NCI-H526 (cell line): ENCODE measurements around the gene ANKRD6.

ENCODE experiments used
- DNase-seq, 2 experiments: peaks; one replicate each; lab custom pipeline; 2025; lab: John Stamatoyannopoulos, UW

ANKRD6 gene

DNA sequence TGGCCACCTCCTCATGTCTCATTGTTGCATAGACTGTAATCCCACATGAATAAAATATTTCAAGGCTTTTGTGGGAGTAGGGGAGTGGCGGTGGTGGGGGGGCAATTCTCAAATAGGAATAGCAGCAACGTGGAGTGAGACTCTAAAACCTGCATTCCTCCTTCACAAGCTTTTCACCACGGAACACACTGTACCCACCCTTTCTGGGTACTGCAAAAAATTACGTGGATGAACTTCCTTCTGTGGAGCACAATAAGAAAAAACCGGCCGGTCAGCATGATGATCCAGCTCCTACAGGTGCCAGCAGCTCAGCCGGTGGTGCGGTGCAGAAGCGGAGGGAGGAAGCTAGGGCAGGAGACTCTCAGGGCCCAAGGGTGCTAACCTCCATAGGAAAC lies 19.9 kb upstream of the ANKRD6 start:
- peak in 1 of 2 experiments; percentile 56 for DNase-seq

- no peak for DNase-seq
These were observed 18.7 kb upstream of the ANKRD6 start for GRCh38 chr6:89414215-89414614.

DNA sequence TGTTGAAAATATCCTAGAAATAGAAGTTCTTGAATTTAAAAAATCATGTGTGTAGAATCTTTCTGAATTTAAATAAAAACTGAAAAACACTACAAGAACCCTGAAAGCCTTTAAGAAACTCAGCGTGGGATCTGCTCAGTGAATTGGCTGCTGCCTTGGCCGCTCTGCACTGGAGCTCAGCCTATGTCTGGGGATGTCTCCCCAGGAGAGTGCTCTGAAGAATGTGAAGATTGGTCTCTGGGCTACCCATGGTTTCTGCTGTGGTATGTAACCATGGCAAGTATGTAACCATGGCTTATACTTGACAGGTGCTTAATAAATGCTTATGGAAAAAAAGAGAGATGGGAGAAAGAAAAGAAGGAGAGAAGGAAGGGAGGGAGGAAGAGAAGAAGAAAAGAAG lies 17.8 kb upstream of the ANKRD6 start:
- DNase-seq: no peak

GRCh38 chr6:89416796-89417195 lies 16.2 kb upstream of the ANKRD6 start:
- DNase-seq: no peak

- no peak for DNase-seq
These were observed 2.6 kb upstream of the ANKRD6 start for GRCh38 chr6:89430201-89430962.

DNA sequence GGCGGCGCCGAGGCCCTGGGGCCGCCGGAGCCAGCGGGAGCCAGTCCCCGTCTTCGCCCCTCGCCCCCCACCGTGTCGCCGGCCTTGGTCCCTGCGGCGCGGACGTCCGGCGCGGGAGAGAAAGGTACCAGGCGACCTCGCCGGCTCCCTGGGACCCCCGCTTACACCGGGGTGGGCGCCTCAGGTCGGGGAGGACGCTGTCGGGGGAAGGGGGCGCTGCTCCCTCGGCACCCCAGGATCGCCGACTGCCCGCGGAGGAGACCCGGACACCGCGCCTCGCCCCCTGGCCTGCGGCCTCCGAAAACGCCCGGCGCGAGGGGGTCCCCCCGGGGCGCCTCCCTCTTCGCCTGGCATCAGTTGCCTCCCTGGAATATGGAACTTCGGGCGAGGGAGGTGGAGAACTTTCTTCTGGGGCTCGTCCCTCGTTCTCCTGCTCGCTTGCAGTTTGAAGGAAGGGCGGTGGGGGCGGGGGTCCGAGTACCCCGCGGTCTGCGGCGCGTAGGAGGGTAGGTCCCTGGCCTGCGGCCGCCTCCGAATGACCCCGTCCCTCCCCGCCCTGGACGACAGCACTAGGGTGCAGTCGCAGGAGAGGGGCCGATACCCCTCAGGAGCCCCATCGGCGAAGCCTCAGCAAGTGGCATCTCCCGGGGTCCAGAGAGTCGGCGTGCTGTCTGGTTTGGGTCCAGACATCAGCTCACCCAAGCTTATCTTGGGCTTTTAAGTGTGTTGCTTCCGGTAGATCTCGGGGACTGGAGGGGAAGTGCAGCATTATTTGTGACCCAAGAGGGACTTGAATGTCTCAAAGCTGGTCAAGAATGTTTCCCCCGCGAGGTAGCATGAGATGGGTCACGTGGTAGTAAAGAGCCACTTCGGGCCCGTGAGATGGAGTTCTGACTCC lies 549 bp downstream of the ANKRD6 start:
- peak in 1 of 2 experiments; percentile 48 for DNase-seq

DNA sequence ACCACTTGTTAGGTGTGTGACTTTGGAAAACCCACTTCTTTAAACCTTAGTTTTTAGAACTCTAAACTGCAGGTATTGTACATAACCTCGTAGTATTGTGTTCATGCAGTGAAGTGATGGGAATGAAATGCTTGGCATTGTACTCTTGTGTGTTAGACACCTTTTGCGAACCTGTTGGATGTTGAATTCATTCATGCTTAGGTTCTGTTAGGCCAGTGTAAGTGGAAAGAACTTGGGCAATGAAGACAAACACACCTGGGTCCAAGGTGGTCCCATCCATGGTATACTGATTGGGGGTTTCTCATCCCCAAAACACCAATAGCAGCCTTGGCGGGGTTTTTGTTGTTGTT lies 1.2 kb downstream of the ANKRD6 start:
- DNase-seq: no peak

DNA sequence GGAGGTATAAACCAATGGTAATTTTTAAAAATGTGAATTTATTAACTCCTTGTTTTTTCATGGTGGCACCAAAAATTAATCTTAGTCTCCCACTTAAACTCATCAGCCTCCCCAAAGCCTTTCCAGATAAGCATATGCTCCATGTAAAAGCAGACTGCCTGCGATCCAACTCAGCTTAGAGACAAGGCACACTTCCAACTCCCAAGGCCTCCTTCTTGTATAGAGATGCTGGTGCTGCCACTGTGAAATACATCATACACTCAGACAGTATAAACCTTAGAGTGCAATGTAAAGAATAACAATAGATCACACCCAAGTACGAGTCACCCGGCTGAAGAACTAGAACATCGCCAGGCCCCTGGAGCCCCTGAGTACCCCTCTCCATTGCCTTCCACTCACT lies 2.0 kb downstream of the ANKRD6 start:
- no peak for DNase-seq

- peak in 1 of 2 experiments; percentile 35 for DNase-seq
These were observed 3.3 kb downstream of the ANKRD6 start for GRCh38 chr6:89436226-89436625.

GRCh38 chr6:89438248-89438647 lies 5.3 kb downstream of the ANKRD6 start:
- DNase-seq: no peak

DNA sequence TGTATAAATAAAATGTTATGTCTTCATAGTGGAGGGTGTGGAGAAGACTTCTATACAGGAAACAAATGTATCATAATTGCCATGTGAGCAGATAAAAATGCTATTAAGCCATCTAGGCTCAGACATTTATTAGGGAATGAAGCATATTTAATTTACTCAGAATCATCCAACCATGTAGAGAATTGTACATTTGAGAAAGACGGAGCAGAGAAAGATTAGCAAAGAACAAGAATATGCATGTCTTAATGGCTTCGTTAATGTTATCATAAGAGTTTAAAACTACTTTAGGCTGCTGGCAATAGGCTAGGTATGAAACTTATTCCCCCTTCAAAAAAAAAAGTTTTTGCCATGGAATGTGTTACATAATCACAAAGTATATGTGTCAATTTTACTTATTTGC lies 6.1 kb downstream of the ANKRD6 start:
- no peak for DNase-seq

- no peak for DNase-seq
These were observed 7.2 kb downstream of the ANKRD6 start for GRCh38 chr6:89440200-89440599.

- DNase-seq: no peak
These were observed 10.7 kb downstream of the ANKRD6 start for GRCh38 chr6:89443658-89444057.

DNA sequence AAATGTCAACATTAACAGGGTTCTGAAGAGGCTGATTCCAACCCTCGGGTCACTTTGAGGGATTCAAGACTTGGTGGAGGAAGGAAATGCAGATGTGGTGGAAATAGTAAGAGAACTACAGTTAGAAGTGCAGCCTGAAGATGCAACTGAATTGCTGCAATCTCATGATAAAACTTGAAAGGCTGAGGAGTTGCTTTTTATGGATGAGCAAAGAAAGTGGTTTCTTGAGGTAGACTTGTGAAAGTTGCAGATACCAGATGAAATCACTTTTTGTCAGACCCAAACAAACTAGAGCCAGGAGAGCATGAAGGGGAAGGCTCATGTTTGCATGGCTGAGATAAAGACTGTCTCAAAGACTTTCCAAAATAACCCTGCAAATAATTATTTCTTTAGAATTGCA lies 16.2 kb downstream of the ANKRD6 start:
- DNase-seq: no peak

DNA sequence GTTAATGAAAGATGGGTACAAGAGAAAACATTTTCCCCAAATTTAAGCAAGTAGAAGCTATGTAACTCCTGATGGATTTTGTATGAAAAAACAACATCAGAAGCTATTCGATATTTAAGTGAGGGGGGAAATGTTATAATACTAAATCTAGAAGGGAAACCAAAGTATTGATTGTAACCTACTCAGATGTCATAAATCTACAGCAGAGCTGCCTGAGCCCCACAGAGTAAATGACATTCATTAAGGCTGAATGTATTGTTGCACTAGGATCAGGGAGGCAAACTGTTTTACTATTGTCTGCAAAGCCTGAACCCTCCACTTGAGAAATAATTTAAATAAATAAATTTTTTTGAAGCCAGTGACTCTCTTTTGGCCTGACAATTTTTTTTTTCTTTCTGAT lies 19.3 kb downstream of the ANKRD6 start:
- no peak for DNase-seq

DNA sequence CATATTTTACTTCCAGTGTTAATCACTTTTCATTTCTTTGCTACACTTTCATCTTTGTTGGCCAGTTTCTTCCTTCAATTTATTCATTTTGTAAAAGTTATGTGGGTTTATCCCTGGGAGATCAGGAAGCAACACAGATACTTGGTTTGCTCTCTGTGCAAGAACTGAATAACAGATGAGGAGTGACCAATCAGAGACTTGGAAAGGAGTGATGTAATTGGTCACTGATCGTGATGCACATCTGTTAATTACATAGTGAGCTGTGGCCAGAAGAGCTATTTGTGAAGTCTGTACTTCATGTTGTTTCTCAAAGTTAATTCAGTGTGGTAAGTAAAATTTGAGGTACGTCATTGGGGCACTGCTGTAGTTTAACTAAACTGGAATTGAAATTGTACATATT lies 21.3 kb downstream of the ANKRD6 start:
- DNase-seq: peak in 1 of 2 experiments; percentile 6

- DNase-seq: no peak
These were observed 25.8 kb downstream of the ANKRD6 start for GRCh38 chr6:89458704-89459103.

- DNase-seq: no peak
These were observed 26.5 kb downstream of the ANKRD6 start for GRCh38 chr6:89459501-89459900.

DNA sequence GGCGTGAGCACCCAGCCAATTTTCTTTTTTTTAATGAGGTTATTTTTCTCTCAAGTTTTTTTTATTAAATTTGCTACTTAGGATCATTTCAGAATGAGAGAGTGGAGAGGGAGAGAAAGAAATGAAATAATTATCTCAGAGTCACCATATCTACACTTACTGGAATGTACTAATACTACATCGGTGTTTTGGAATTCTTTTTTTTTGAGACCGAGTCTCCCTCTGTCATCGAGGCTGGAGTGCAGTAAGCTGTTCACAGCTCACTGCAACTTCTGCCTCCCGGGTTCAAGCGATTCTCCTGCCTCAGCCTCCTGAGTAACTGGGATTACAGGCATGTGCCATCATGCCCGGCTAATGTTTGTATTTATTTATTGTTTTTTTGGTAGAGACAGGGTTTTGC lies 27.8 kb downstream of the ANKRD6 start:
- DNase-seq: no peak

GRCh38 chr6:89462503-89462902 lies 29.6 kb downstream of the ANKRD6 start:
- DNase-seq: no peak

GRCh38 chr6:89464295-89464694 lies 31.3 kb downstream of the ANKRD6 start:
- DNase-seq: no peak

DNA sequence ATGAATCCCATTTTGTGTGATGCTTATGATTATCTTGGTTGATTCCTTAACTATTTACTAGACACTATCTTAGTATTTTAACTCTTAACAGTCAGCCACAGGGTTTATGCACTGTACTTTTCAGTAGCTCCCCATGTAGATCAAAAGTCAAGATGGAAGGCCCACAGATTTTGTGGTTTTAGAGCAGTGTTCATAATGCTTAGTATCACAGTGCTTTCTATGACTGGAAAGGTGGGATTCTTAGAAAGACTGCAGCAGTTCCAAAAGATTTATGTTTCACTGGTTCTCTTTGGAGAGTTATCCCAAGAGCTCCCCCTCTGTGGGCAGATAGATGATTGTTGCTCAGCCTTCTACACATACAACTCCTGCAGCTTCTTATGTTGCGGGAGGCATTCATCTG lies 34.5 kb downstream of the ANKRD6 start:
- DNase-seq: no peak

- no peak for DNase-seq
These were observed 36.0 kb downstream of the ANKRD6 start for GRCh38 chr6:89468998-89469397.
